Liver (tissue), 9 donors: Measurements from ENCODE around the gene MOV10L1. TPM values are rescaled to one million over a fixed set of nuclear protein-coding genes. Genes with fewer than 3 reads are reported as not detected.

Experiments used
- DNase-seq: peaks from one replicate; pipeline ENCODE4 v3.0.0-alpha.2; 2017; ENCODE audit warnings: low spot score
- H3K27ac ChIP-seq, 2 donors: one replicate each; pipeline ENCODE4 v1.7.0; 2013; ENCODE audit warnings: inconsistent platforms in 2 of 2, low read length in 2 of 2, control low read depth in 1 of 2, low read depth in 1 of 2, mild to moderate bottlenecking in 1 of 2
- H3K27me3 ChIP-seq, 4 donors: one replicate each; pipeline versions ENCODE4 v1.6.1 to v1.7.0; 2013; ENCODE audit warnings: low read length in 3 of 4, inconsistent platforms in 1 of 4, mild to moderate bottlenecking in 1 of 4, moderate library complexity in 1 of 4; ENCODE audit not compliant: control insufficient read depth in 4 of 4, insufficient read depth in 4 of 4
- H3K36me3 ChIP-seq, 4 donors: one replicate each; pipeline versions ENCODE4 v1.6.1 to v1.7.0; 2013; ENCODE audit warnings: low read length in 3 of 4, mild to moderate bottlenecking in 3 of 4, low read depth in 1 of 4, moderate library complexity in 1 of 4; ENCODE audit not compliant: control insufficient read depth in 4 of 4, insufficient read depth in 3 of 4
- H3K4me1 ChIP-seq, 4 donors: one replicate each; pipeline versions ENCODE4 v1.6.1 to v1.7.0; 2013; ENCODE audit warnings: low read length in 3 of 4, mild to moderate bottlenecking in 3 of 4, moderate library complexity in 1 of 4; ENCODE audit not compliant: control insufficient read depth in 4 of 4, insufficient read depth in 4 of 4
- H3K4me3 ChIP-seq, 3 donors: one replicate each; pipeline versions ENCODE4 v1.6.1 to v1.7.0; 2013; ENCODE audit warnings: low read length in 3 of 3, control low read depth in 1 of 3, low read depth in 1 of 3, mild to moderate bottlenecking in 1 of 3
- H3K9ac ChIP-seq, 2 donors: one replicate each; pipeline ENCODE4 v1.7.0; 2013; ENCODE audit warnings: low read length in 2 of 2, mild to moderate bottlenecking in 2 of 2, moderate library complexity in 2 of 2, control low read depth in 1 of 2, low read depth in 1 of 2
- H3K9me3 ChIP-seq, 4 donors: one replicate each; pipeline versions ENCODE4 v1.6.1 to v1.7.0; 2013; ENCODE audit warnings: low read length in 3 of 4; ENCODE audit not compliant: control insufficient read depth in 4 of 4
- EGR1 ChIP-seq, 2 donors: IDR thresholded peaks; 2 replicates each; pipeline ENCODE4 v1.6.1; 2016 to 2018; ENCODE audit warnings: antibody characterized with exemption in 2 of 2, low read depth in 2 of 2
- FOXA1 ChIP-seq: IDR thresholded peaks from 2 replicates; pipeline ENCODE4 v1.6.1; 2016; ENCODE audit warnings: antibody characterized with exemption
- FOXA2 ChIP-seq: IDR thresholded peaks from 2 replicates; pipeline ENCODE4 v1.6.1; 2016; ENCODE audit warnings: antibody characterized with exemption
- GABPA ChIP-seq, 2 donors: IDR thresholded peaks in 1 of 2; conservative IDR thresholded peaks in 1 of 2; 2 replicates each; pipeline ENCODE4 v1.6.1; 2016; ENCODE audit warnings: antibody characterized with exemption in 2 of 2, mild to moderate bottlenecking in 1 of 2, moderate library complexity in 1 of 2
- HNF4A ChIP-seq, 2 donors: conservative IDR thresholded peaks; 2 replicates each; pipeline ENCODE4 v1.6.1; 2016; ENCODE audit warnings: antibody characterized with exemption in 2 of 2, mild to moderate bottlenecking in 2 of 2
- HNF4G ChIP-seq: IDR thresholded peaks from 2 replicates; pipeline ENCODE4 v1.6.1; 2016; ENCODE audit warnings: antibody characterized with exemption
- JUND ChIP-seq, 2 donors: IDR thresholded peaks; 2 replicates each; pipeline ENCODE4 v1.6.1; 2016; ENCODE audit warnings: antibody characterized with exemption in 2 of 2
- NR2F2 ChIP-seq: IDR thresholded peaks from 2 replicates; pipeline ENCODE4 v1.6.1; 2016; ENCODE audit warnings: antibody characterized with exemption
- RAD21 ChIP-seq, 2 donors: IDR thresholded peaks; 2 replicates each; pipeline ENCODE4 v1.6.1; 2016; ENCODE audit warnings: antibody characterized with exemption in 2 of 2, mild to moderate bottlenecking in 2 of 2
- RXRA ChIP-seq, 2 donors: IDR thresholded peaks; 2 replicates each; pipeline ENCODE4 v1.6.1; 2017 to 2018; ENCODE audit warnings: antibody characterized with exemption in 2 of 2, mild to moderate bottlenecking in 1 of 2
- SP1 ChIP-seq: IDR thresholded peaks from 2 replicates; pipeline ENCODE4 v1.6.1; 2018; ENCODE audit warnings: antibody characterized with exemption, mild to moderate bottlenecking
- TAF1 ChIP-seq: conservative IDR thresholded peaks from 2 replicates; pipeline ENCODE4 v1.6.1; 2016; ENCODE audit warnings: antibody characterized with exemption, mild to moderate bottlenecking
- YY1 ChIP-seq: IDR thresholded peaks from 2 replicates; pipeline ENCODE4 v1.6.1; 2016; ENCODE audit warnings: antibody characterized with exemption, mild to moderate bottlenecking
- WGBS: extraction: QIAGEN DNeasy Blood & Tissue Kit; methylation state at CpG from one replicate; pipeline ENCODE4 v1.1.7; 2013; 5-methylcytosine and 5-hydroxymethylcytosine counted together
- polyA plus RNA-seq, 2 donors: library from polyadenylated mRNA; stranded (reverse) in 1 of 2; unstranded in 1 of 2; fragments of 200-250 nt in 1 of 2; fragments of >200 nt in 1 of 2; fragmentation: Nextera tagmentation in 1 of 2; extraction: Ambion mirVana in 1 of 2; gene quantifications; one replicate each; pipeline versions ENCODE4 v1.2.1 to v1.2.3, GENCODE V29; 2013 to 2015
- total RNA-seq, 2 donors: library from RNA; depleted of rRNA; stranded (reverse); fragments of >200 nt; gene quantifications; one replicate each; pipeline ENCODE4 v1.2.3, GENCODE V29; 2014
- TF ChIP-seq, protein P1 (sequence below): fragments of 150-350 bp; IDR thresholded peaks from 2 replicates; pipeline ENCODE4 v1.5.1; 2017; ENCODE audit warnings: improper control_type of control experiment, low read depth, low read length; ENCODE audit not compliant: missing input control
- TF ChIP-seq, protein P2 (sequence below): IDR thresholded peaks from 2 replicates; pipeline ENCODE4 v1.6.1; 2016; ENCODE audit warnings: antibody characterized with exemption
- TF ChIP-seq, protein P3 (sequence below): IDR thresholded peaks from 2 replicates; pipeline ENCODE4 v1.6.1; 2016; ENCODE audit warnings: antibody characterized with exemption
- TF ChIP-seq, protein P4 (sequence below): IDR thresholded peaks from 2 replicates; pipeline ENCODE4 v1.6.1; 2016; ENCODE audit warnings: antibody characterized with exemption
- donor health status: healthy.
- donor health status: healthy.
- donor health status: healthy.
- donor health status: healthy.
- donor health status: healthy.

The MOV10L1 gene
- total and polyA plus RNA-seq, 4 donors = 0.07 to 0.47 (median 0.17) TPM

DNA sequence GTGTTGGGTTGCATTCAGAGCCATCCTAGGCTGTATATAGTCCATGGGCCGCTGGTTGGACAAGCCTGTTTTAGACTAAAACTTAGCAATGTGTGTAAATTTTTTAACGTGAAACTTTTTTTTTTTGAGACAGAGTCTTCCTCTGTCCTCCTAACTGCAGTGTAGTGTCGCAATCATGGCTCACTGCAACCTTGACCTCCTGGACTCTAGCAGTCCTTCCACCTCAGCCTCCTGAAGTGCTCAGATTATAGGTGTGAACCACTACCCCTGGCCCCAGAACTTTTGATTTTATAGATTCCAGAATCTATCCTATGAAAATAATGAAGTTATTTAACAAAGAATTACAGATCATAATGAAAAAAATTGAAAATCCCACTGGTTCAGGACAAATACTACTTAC, 50.8 kb downstream of the MOV10L1 start:
- H3K9ac ChIP-seq = no peak overlapping the region
- H3K27me3 ChIP-seq = no peaks in the 10 kb centered on the region
- TF ChIP-seq RXRA (IDR thresholded peaks at IDR 0.05) (peak in 1 of 2 donors; percentile 19), HNF4G (peak; percentile 11), HNF4A (conservative IDR thresholded peaks at IDR 0.05) (peak; percentile 74 to 80)
- TF ChIP-seq, protein P1, sequence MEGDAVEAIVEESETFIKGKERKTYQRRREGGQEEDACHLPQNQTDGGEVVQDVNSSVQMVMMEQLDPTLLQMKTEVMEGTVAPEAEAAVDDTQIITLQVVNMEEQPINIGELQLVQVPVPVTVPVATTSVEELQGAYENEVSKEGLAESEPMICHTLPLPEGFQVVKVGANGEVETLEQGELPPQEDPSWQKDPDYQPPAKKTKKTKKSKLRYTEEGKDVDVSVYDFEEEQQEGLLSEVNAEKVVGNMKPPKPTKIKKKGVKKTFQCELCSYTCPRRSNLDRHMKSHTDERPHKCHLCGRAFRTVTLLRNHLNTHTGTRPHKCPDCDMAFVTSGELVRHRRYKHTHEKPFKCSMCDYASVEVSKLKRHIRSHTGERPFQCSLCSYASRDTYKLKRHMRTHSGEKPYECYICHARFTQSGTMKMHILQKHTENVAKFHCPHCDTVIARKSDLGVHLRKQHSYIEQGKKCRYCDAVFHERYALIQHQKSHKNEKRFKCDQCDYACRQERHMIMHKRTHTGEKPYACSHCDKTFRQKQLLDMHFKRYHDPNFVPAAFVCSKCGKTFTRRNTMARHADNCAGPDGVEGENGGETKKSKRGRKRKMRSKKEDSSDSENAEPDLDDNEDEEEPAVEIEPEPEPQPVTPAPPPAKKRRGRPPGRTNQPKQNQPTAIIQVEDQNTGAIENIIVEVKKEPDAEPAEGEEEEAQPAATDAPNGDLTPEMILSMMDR = no peak
- 45% methylated on average over 3 of the region's 3 CpGs for WGBS
- H3K4me3 ChIP-seq = no peak overlapping the region
- peaks cover 4 to 28% (median 26%) of the 10 kb centered on the region in 4 donors for H3K4me1 ChIP-seq
- H3K9me3 ChIP-seq = no peaks in the 10 kb centered on the region
- no peaks in the 10 kb centered on the region for H3K36me3 ChIP-seq
- no peak for DNase-seq
- no peak overlapping the region for H3K27ac ChIP-seq

DNA sequence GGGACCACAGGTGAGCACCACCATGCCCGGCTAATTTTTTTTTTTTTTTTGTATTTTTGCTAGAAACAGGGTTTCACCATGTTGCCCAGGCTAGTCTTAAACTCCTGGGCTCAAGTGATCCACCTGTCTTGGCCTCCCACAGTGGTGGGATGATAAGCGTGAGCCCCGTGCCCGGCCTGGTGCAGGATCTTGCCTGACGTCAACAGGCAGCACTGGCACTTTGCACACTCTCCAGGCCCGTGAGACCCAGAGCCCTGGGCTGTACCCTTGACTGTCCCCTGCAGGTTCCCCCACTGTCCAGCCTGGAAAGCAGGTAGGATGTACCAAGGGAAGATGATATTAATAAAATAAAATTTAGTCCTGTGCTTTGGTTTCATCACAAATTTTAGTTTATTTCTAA, 51.7 kb downstream of the MOV10L1 start:
- Histone ChIP-seq H3K36me3 (no peaks in the 10 kb centered on the region), H3K9ac (peak overlapping the region in 1 of 2 donors; percentile 21), H3K27ac (no peak overlapping the region), H3K27me3 (no peaks in the 10 kb centered on the region), H3K9me3 (no peaks in the 10 kb centered on the region), H3K4me3 (no peak overlapping the region), H3K4me1 (peaks cover 6 to 36% (median 34%) of the 10 kb centered on the region in 4 donors)
- TF ChIP-seq RAD21 (IDR thresholded peaks at IDR 0.05) = no peak
- no peak for TF ChIP-seq SP1
- no peak for TF ChIP-seq GABPA (IDR thresholded peaks at IDR 0.05 in 1 of 2, conservative IDR thresholded peaks at IDR 0.05 in 1 of 2)
- no peak for TF ChIP-seq FOXA2
- no peak for TF ChIP-seq FOXA1
- TF ChIP-seq JUND (IDR thresholded peaks at IDR 0.05) = no peak
- TF ChIP-seq, protein P2, sequence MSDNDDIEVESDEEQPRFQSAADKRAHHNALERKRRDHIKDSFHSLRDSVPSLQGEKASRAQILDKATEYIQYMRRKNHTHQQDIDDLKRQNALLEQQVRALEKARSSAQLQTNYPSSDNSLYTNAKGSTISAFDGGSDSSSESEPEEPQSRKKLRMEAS = no peak
- TF ChIP-seq, protein P3, sequence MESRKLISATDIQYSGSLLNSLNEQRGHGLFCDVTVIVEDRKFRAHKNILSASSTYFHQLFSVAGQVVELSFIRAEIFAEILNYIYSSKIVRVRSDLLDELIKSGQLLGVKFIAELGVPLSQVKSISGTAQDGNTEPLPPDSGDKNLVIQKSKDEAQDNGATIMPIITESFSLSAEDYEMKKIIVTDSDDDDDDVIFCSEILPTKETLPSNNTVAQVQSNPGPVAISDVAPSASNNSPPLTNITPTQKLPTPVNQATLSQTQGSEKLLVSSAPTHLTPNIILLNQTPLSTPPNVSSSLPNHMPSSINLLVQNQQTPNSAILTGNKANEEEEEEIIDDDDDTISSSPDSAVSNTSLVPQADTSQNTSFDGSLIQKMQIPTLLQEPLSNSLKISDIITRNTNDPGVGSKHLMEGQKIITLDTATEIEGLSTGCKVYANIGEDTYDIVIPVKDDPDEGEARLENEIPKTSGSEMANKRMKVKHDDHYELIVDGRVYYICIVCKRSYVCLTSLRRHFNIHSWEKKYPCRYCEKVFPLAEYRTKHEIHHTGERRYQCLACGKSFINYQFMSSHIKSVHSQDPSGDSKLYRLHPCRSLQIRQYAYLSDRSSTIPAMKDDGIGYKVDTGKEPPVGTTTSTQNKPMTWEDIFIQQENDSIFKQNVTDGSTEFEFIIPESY = no peak
- TF ChIP-seq YY1 = no peak
- TF ChIP-seq EGR1 (IDR thresholded peaks at IDR 0.05; ENCODE audit: low read depth in 2 of 2) = no peak
- TF ChIP-seq NR2F2 = no peak
- TF ChIP-seq, protein P4, sequence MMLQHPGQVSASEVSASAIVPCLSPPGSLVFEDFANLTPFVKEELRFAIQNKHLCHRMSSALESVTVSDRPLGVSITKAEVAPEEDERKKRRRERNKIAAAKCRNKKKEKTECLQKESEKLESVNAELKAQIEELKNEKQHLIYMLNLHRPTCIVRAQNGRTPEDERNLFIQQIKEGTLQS = no peak
- no peak for TF ChIP-seq RXRA (IDR thresholded peaks at IDR 0.05)
- TF ChIP-seq HNF4A (conservative IDR thresholded peaks at IDR 0.05) = no peak
- no peak for TF ChIP-seq TAF1
- WGBS = 49% methylated on average over 6 of the region's 6 CpGs
- DNase-seq = no peak
